Measurements from ENCODE around the gene TSR1.

Gene TSR1

GRCh38 chr17:2369039-2369438 lies 32.8 kb upstream of the TSR1 start:
- DNase-seq (ENCODE audit: low read depth), result no peak

DNA sequence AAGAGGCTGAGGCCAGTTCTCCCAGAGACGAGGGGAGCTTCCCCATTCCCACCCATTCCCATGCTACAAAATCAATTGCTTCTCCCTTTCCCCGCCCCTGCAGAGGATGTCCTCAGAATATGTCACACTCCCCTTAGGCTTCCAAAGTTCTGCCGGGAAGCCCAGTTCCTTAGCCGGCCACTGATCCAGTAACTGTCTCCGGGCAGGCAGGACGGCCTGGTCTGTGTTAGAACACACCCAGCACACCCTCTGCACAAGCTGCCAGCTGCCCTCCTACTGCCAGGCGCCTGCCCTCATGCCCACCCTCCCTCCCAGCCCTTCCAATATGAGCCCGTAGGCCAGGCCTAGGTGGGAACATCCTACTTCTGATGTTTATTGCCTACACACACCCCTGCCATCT lies 32.1 kb upstream of the TSR1 start:
- DNase-seq (ENCODE audit: low read depth), result no peak

- DNase-seq (ENCODE audit: low read depth), result no peak
Observed at GRCh38 chr17:2366747-2367494, 30.7 kb upstream of the TSR1 start.

- no peak for DNase-seq (ENCODE audit: low read depth)
Observed at GRCh38 chr17:2365132-2365531, 28.9 kb upstream of the TSR1 start.

GRCh38 chr17:2364763-2365116 lies 28.5 kb upstream of the TSR1 start:
- no peak for DNase-seq (ENCODE audit: low read depth)

- no peak for DNase-seq (ENCODE audit: low read depth)
Observed at GRCh38 chr17:2363851-2364762, 27.9 kb upstream of the TSR1 start.

- DNase-seq (ENCODE audit: low read depth), result no peak
Observed at GRCh38 chr17:2363318-2363717, 27.1 kb upstream of the TSR1 start.

DNA sequence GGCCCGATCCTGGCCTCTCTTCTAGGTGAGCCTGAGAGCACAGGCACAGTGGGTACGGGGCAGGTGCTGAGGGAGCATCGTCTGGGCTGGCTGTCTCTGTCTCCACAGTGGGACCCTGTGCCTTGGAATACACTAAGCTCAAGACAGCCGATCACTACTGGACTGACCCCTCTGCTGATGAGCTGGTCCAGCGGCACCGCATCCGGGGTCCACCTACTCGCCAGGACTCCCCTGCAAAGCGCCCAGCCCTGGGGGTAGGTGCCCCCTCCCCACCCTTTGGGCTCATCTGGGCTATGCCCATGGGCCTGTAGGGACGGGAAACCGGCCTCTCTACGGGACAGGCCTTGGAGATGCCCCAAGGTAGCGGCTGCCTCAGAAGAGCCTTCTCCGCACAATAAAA lies 26.6 kb upstream of the TSR1 start:
- no peak for DNase-seq (ENCODE audit: low read depth)

DNA sequence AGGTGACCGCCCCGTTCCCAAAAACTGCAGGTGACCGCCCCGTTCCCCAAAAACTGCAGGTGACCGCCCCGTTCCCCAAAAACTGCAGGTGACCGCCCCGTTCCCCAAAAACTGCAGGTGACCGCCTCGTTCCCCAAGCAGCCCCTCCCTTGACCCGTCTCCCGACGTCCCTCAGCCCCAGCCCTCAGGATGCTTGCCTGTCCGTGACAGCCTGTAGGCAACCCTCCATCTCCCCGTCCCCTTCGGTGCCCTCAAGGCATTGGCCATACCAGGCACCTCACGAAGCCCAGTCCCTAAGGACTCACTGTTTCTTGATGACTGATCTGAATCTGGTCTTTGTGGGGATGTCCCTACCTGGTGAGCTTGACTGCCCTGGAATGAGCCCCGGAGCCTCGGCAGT lies 26.2 kb upstream of the TSR1 start:
- DNase-seq (ENCODE audit: low read depth), result no peak

DNA sequence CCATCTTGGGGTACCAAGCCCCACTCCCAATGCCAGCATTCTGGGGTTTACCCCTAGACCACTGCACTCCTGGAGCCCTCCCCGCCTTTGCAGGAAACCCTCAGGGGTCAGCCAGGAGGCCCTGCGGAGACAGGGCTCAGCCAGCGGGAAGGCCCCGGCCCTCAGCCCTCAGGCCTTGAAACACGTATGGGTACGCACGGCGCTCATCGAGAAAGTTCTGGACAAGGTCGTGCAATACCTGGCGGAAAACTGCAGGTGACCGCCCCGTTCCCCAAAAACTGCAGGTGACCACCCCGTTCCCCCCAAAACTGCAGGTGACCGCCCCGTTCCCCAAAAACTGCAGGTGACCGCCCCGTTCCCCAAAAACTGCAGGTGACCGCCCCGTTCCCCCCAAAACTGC lies 25.8 kb upstream of the TSR1 start:
- DNase-seq (ENCODE audit: low read depth), result no peak

- DNase-seq (ENCODE audit: low read depth), result no peak
Observed at GRCh38 chr17:2361010-2361760, 24.9 kb upstream of the TSR1 start.

- DNase-seq (ENCODE audit: low read depth), result no peak
Observed at GRCh38 chr17:2357931-2358434, 21.7 kb upstream of the TSR1 start.

GRCh38 chr17:2357237-2357636 lies 21.0 kb upstream of the TSR1 start:
- DNase-seq (ENCODE audit: low read depth), result no peak

- DNase-seq (ENCODE audit: low read depth), result no peak
Observed at GRCh38 chr17:2354311-2354710, 18.1 kb upstream of the TSR1 start.

DNA sequence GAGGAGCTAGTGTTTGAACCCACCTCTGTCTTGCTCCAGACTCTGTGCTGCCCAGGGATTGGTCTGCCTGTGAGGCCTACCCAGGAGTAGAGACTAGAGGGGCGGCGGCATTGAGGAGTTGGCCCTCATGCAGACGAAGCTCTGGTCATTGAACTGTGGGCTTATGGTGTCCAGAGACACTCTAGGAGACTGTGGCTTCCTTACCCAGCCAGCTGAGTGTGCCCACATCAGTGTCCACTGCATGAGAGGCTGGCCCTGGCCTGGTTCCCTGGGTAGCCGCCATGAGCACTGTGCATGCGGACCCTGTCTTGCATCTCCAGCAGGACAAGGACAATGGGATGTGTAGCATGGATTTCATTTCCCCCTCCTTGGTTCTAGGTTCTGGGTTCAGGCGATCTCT lies 15.0 kb upstream of the TSR1 start:
- no peak for DNase-seq (ENCODE audit: low read depth)

DNA sequence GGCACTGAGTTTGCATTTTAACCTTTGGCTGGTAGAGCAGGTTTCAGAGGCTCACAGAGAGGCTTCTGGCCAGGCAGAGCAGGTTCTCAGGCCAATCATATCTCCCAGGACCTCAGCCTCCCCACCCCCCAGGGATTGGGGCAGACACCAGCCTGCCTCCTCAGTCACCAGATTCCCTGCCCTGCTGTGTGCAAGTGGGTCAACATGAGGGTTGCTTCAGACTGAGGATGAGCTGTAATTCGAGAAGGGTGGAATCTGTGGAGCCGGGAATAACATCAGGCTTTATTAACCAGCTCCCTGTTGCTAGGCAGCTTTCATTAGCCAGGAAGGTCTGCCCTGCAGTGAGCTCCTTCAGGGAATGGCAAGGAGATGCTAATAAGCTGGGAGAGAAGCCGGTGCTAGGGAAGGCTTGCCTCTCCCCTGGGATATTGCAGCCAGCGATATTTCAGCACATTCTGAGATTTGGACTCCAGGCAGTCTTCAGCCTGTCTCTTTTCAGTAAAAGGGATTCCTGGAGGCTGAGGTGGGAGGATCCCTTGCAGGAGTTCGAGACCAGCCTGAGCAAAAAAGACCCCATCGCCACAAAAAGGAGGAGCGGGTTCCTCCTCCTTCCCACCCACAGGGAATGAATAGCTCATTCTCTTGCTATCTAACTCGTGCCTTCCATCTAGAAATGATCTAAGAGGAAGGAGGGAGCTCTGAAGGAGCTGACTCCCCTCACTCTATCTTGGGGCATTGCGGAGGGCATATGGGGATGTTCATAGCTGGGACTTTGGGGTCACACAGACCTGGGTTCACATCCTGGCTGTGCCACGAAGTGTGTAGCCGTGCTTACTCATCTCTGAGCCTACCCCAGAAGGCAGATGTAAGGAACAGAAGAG lies 11.8 kb upstream of the TSR1 start:
- peak; percentile 59 for DNase-seq (ENCODE audit: low read depth)

- DNase-seq (ENCODE audit: low read depth), result no peak
Observed at GRCh38 chr17:2346475-2346874, 10.2 kb upstream of the TSR1 start.

DNA sequence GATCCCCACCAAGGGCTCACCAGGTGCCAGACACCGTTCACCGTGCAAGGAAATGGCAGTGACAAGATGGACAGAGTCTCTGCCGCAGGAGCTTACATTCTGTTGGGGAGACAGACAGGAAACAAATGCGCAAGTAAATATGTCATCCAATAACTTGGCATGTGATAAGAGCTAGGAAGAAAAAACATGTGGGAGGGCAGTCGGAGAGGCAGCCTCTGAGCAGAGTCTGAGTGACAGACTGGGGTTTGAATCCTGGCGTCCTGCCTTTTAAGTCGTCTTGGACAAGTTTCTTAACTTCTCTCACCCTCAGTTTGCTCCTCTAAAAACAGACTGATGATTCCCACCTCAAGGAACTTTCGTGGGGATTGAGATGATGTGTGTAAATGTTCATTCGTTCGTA lies 8.3 kb upstream of the TSR1 start:
- no peak for DNase-seq (ENCODE audit: low read depth)

- DNase-seq (ENCODE audit: low read depth), result no peak
Observed at GRCh38 chr17:2343421-2343820, 7.2 kb upstream of the TSR1 start.

GRCh38 chr17:2338315-2338657 lies 2.0 kb upstream of the TSR1 start:
- DNase-seq (ENCODE audit: low read depth), result no peak

- DNase-seq (ENCODE audit: low read depth), result peak; percentile 71
Observed at GRCh38 chr17:2337544-2338314, 1.5 kb upstream of the TSR1 start.
